Kidney glomerular epithelial cell (primary cell): ENCODE measurements around the gene CALML5.

Experiments used
- DNase-seq: peaks from one replicate; lab custom pipeline; 2025; lab: John Stamatoyannopoulos, UW

Gene CALML5

GRCh38 chr10:5499493-5500140 lies at the start of gene CALML5:
TSS of gene CALML5 (minus strand) at chr10:5499570. CDS start at chr10:5499438, 132 bp downstream.
- DNase-seq: no peak

GRCh38 chr10:5547931-5548660 lies 48.7 kb upstream of the CALML5 start:
- peak; percentile 39 for DNase-seq

GRCh38 chr10:5547681-5547930 lies 48.2 kb upstream of the CALML5 start:
- no peak for DNase-seq

GRCh38 chr10:5546891-5547680 lies 47.7 kb upstream of the CALML5 start:
- peak; percentile 27 for DNase-seq

- peak; percentile 78 for DNase-seq
Measured at GRCh38 chr10:5545778-5546710, 46.7 kb upstream of the CALML5 start.

GRCh38 chr10:5545426-5545777 lies 46.0 kb upstream of the CALML5 start:
- DNase-seq: no peak

- no peak for DNase-seq
Measured at GRCh38 chr10:5545011-5545410, 45.6 kb upstream of the CALML5 start.

GRCh38 chr10:5544216-5544805 lies 44.9 kb upstream of the CALML5 start:
- DNase-seq: no peak

- DNase-seq: no peak
Measured at GRCh38 chr10:5543623-5544022, 44.3 kb upstream of the CALML5 start.

- DNase-seq: no peak
Measured at GRCh38 chr10:5542100-5542499, 42.7 kb upstream of the CALML5 start.

- no peak for DNase-seq
Measured at GRCh38 chr10:5540891-5541290, 41.5 kb upstream of the CALML5 start.

GRCh38 chr10:5540080-5540479 lies 40.7 kb upstream of the CALML5 start:
- no peak for DNase-seq

GRCh38 chr10:5538892-5539651 lies 39.7 kb upstream of the CALML5 start:
- no peak for DNase-seq

GRCh38 chr10:5538446-5538845 lies 39.1 kb upstream of the CALML5 start:
- no peak for DNase-seq

GRCh38 chr10:5537684-5538083 lies 38.3 kb upstream of the CALML5 start:
- no peak for DNase-seq

GRCh38 chr10:5536486-5537081 lies 37.2 kb upstream of the CALML5 start:
- no peak for DNase-seq

- no peak for DNase-seq
Measured at GRCh38 chr10:5534880-5535856, 35.8 kb upstream of the CALML5 start.

- DNase-seq: no peak
Measured at GRCh38 chr10:5534051-5534821, 34.9 kb upstream of the CALML5 start.
